HepG2 (cell line): Measurements from ENCODE around the gene SIRT7. TPM values are rescaled to one million over a fixed set of nuclear protein-coding genes. Genes with fewer than 3 reads are reported as not detected.

Experiments
- ARNT2 ChIP-seq: sonication (generic); formaldehyde crosslinking; IDR thresholded peaks from 2 replicates; pipeline ENCODE4 v1.8.0; 2022; ENCODE audit warnings: mild to moderate bottlenecking, low read depth, missing genetic modification reagents, moderate library complexity
- HDAC1 ChIP-seq: sonication (generic); formaldehyde crosslinking; IDR thresholded peaks from 2 replicates; pipeline ENCODE4 v1.5.1; 2020; ENCODE audit warnings: mild to moderate bottlenecking, missing genetic modification reagents
- MLLT10 ChIP-seq: sonication (generic); formaldehyde crosslinking; IDR thresholded peaks from 2 replicates; pipeline ENCODE4 v1.4.0; 2020; ENCODE audit warnings: missing genetic modification reagents
- NKX3-1 ChIP-seq: sonication (generic); formaldehyde crosslinking; IDR thresholded peaks from 2 replicates; pipeline ENCODE4 v1.5.0; 2020; ENCODE audit warnings: missing genetic modification reagents
- ZBTB20 ChIP-seq: sonication (generic); formaldehyde crosslinking; IDR thresholded peaks from 2 replicates; pipeline ENCODE4 v1.8.1; 2023; ENCODE audit warnings: missing genetic modification reagents, low read depth, mild to moderate bottlenecking, borderline replicate concordance
- ZMAT5 ChIP-seq: sonication (generic); formaldehyde crosslinking; IDR thresholded peaks from 2 replicates; pipeline ENCODE4 v1.5.0; 2020; ENCODE audit warnings: mild to moderate bottlenecking, low read depth, missing genetic modification reagents, borderline replicate concordance
- ZNF234 ChIP-seq: sonication (generic); formaldehyde crosslinking; conservative IDR thresholded peaks from 2 replicates; pipeline ENCODE4 v1.5.1; 2020; ENCODE audit warnings: mild to moderate bottlenecking, missing genetic modification reagents
- ZNF530 ChIP-seq: sonication (generic); formaldehyde crosslinking; IDR thresholded peaks from 2 replicates; pipeline ENCODE4 v1.5.0; 2020; ENCODE audit warnings: low read depth, mild to moderate bottlenecking, missing genetic modification reagents
- polyA plus RNA-seq, 8 experiments: library from polyadenylated mRNA; depleted of rRNA in 3 of 8; stranded (reverse) in 7 of 8; unstranded in 1 of 8; fragments of >200 nt; fragmentation: Illumina TruSeq in 4 of 8; extraction: Trizol in 4 of 8; gene quantifications; 2 replicates each; pipeline versions ENCODE4 v1.2.1 to v1.2.3, GENCODE V29; 2011 to 2016; ENCODE audit warnings: low read depth in 4 of 8, missing spikeins in 1 of 8, mixed read lengths in 1 of 8; ENCODE audit not compliant: insufficient read depth in 1 of 8
- total RNA-seq, 5 experiments: library from RNA; depleted of rRNA; stranded (reverse); fragments of >200 nt; fragmentation: Illumina TruSeq; extraction: Trizol; gene quantifications; 2 replicates each; pipeline ENCODE4 v1.2.3, GENCODE V29; 2016; ENCODE audit warnings: low read depth in 1 of 5
- TF ChIP-seq, protein P1 (sequence below): sonication (generic); formaldehyde crosslinking; IDR thresholded peaks from 2 replicates; pipeline ENCODE4 v1.4.0; 2020; ENCODE audit warnings: missing genetic modification reagents
- TF ChIP-seq, protein P2 (sequence below): sonication (generic); formaldehyde crosslinking; IDR thresholded peaks from 2 replicates; pipeline ENCODE4 v1.5.0; 2020; ENCODE audit warnings: missing genetic modification reagents
- TF ChIP-seq, protein P3 (sequence below): sonication (generic); formaldehyde crosslinking; IDR thresholded peaks from 2 replicates; pipeline ENCODE4 v1.4.0; 2020; ENCODE audit warnings: missing genetic modification reagents, borderline replicate concordance
- TF ChIP-seq, protein P4 (sequence below): sonication (generic); formaldehyde crosslinking; IDR thresholded peaks from 2 replicates; pipeline ENCODE4 v1.5.0; 2020; ENCODE audit warnings: mild to moderate bottlenecking, missing genetic modification reagents, borderline replicate concordance

Gene SIRT7
- total and polyA plus RNA-seq, 2 of the 13 experiments (the other 11 are each of a cell fraction or from before 2014, with no cell fraction given) = 8.3 to 24.8 TPM

GRCh38 chr17:81870131-81870980, 47.6 kb downstream of the SIRT7 start (continued):
- TF ChIP-seq, protein P1, sequence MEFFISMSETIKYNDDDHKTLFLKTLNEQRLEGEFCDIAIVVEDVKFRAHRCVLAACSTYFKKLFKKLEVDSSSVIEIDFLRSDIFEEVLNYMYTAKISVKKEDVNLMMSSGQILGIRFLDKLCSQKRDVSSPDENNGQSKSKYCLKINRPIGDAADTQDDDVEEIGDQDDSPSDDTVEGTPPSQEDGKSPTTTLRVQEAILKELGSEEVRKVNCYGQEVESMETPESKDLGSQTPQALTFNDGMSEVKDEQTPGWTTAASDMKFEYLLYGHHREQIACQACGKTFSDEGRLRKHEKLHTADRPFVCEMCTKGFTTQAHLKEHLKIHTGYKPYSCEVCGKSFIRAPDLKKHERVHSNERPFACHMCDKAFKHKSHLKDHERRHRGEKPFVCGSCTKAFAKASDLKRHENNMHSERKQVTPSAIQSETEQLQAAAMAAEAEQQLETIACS (CRISPR knock-in tag) = peak; percentile 30; the same call in 1 of the 2 replicates
- TF ChIP-seq, protein P2, sequence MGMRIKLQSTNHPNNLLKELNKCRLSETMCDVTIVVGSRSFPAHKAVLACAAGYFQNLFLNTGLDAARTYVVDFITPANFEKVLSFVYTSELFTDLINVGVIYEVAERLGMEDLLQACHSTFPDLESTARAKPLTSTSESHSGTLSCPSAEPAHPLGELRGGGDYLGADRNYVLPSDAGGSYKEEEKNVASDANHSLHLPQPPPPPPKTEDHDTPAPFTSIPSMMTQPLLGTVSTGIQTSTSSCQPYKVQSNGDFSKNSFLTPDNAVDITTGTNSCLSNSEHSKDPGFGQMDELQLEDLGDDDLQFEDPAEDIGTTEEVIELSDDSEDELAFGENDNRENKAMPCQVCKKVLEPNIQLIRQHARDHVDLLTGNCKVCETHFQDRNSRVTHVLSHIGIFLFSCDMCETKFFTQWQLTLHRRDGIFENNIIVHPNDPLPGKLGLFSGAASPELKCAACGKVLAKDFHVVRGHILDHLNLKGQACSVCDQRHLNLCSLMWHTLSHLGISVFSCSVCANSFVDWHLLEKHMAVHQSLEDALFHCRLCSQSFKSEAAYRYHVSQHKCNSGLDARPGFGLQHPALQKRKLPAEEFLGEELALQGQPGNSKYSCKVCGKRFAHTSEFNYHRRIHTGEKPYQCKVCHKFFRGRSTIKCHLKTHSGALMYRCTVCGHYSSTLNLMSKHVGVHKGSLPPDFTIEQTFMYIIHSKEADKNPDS = no peak
- TF ChIP-seq NKX3-1 (CRISPR knock-in tag) = peak; percentile 36; the same call in 1 of the 2 replicates
- 0 out of 2 replicates have a peak, but pooled peaks have one; percentile 73 for TF ChIP-seq ZBTB20 (CRISPR knock-in tag)
- no peak for TF ChIP-seq ZMAT5 (CRISPR knock-in tag)
- TF ChIP-seq, protein P3, sequence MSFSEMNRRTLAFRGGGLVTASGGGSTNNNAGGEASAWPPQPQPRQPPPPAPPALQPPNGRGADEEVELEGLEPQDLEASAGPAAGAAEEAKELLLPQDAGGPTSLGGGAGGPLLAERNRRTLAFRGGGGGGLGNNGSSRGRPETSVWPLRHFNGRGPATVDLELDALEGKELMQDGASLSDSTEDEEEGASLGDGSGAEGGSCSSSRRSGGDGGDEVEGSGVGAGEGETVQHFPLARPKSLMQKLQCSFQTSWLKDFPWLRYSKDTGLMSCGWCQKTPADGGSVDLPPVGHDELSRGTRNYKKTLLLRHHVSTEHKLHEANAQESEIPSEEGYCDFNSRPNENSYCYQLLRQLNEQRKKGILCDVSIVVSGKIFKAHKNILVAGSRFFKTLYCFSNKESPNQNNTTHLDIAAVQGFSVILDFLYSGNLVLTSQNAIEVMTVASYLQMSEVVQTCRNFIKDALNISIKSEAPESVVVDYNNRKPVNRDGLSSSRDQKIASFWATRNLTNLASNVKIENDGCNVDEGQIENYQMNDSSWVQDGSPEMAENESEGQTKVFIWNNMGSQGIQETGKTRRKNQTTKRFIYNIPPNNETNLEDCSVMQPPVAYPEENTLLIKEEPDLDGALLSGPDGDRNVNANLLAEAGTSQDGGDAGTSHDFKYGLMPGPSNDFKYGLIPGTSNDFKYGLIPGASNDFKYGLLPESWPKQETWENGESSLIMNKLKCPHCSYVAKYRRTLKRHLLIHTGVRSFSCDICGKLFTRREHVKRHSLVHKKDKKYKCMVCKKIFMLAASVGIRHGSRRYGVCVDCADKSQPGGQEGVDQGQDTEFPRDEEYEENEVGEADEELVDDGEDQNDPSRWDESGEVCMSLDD (CRISPR knock-in tag) = peak; percentile 14; the same call in 1 of the 2 replicates
- TF ChIP-seq ZNF530 (CRISPR knock-in tag) = no peak
- TF ChIP-seq, protein P4, sequence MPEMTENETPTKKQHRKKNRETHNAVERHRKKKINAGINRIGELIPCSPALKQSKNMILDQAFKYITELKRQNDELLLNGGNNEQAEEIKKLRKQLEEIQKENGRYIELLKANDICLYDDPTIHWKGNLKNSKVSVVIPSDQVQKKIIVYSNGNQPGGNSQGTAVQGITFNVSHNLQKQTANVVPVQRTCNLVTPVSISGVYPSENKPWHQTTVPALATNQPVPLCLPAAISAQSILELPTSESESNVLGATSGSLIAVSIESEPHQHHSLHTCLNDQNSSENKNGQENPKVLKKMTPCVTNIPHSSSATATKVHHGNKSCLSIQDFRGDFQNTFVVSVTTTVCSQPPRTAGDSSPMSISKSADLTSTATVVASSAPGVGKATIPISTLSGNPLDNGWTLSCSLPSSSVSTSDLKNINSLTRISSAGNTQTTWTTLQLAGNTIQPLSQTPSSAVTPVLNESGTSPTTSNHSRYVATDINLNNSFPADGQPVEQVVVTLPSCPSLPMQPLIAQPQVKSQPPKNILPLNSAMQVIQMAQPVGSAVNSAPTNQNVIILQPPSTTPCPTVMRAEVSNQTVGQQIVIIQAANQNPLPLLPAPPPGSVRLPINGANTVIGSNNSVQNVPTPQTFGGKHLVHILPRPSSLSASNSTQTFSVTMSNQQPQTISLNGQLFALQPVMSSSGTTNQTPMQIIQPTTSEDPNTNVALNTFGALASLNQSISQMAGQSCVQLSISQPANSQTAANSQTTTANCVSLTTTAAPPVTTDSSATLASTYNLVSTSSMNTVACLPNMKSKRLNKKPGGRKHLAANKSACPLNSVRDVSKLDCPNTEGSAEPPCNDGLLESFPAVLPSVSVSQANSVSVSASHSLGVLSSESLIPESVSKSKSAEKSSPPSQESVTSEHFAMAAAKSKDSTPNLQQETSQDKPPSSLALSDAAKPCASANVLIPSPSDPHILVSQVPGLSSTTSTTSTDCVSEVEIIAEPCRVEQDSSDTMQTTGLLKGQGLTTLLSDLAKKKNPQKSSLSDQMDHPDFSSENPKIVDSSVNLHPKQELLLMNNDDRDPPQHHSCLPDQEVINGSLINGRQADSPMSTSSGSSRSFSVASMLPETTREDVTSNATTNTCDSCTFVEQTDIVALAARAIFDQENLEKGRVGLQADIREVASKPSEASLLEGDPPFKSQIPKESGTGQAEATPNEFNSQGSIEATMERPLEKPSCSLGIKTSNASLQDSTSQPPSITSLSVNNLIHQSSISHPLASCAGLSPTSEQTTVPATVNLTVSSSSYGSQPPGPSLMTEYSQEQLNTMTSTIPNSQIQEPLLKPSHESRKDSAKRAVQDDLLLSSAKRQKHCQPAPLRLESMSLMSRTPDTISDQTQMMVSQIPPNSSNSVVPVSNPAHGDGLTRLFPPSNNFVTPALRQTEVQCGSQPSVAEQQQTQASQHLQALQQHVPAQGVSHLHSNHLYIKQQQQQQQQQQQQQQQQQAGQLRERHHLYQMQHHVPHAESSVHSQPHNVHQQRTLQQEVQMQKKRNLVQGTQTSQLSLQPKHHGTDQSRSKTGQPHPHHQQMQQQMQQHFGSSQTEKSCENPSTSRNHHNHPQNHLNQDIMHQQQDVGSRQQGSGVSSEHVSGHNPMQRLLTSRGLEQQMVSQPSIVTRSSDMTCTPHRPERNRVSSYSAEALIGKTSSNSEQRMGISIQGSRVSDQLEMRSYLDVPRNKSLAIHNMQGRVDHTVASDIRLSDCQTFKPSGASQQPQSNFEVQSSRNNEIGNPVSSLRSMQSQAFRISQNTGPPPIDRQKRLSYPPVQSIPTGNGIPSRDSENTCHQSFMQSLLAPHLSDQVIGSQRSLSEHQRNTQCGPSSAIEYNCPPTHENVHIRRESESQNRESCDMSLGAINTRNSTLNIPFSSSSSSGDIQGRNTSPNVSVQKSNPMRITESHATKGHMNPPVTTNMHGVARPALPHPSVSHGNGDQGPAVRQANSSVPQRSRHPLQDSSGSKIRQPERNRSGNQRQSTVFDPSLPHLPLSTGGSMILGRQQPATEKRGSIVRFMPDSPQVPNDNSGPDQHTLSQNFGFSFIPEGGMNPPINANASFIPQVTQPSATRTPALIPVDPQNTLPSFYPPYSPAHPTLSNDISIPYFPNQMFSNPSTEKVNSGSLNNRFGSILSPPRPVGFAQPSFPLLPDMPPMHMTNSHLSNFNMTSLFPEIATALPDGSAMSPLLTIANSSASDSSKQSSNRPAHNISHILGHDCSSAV = no peak
- 0 out of 2 replicates have a peak, but pooled peaks have one; percentile 33 for TF ChIP-seq ARNT2 (CRISPR knock-in tag)
- peak; percentile 77 for TF ChIP-seq HDAC1 (CRISPR knock-in tag)
- 0 out of 2 replicates have a peak, but pooled peaks have one; percentile 71 for TF ChIP-seq ZNF234 (CRISPR knock-in tag)
- no peak for TF ChIP-seq MLLT10
